Measurements from ENCODE around the gene MDP1. TPM values are rescaled to one million over a fixed set of nuclear protein-coding genes. Genes with fewer than 3 reads are reported as not detected.
A peak's percentile ranks its signal among the peaks of the same experiment; 100 is the strongest.

Gene MDP1
- total RNA-seq (ENCODE audit: low replicate concordance): 11.8 and 23.2 TPM in 2 replicates

DNA sequence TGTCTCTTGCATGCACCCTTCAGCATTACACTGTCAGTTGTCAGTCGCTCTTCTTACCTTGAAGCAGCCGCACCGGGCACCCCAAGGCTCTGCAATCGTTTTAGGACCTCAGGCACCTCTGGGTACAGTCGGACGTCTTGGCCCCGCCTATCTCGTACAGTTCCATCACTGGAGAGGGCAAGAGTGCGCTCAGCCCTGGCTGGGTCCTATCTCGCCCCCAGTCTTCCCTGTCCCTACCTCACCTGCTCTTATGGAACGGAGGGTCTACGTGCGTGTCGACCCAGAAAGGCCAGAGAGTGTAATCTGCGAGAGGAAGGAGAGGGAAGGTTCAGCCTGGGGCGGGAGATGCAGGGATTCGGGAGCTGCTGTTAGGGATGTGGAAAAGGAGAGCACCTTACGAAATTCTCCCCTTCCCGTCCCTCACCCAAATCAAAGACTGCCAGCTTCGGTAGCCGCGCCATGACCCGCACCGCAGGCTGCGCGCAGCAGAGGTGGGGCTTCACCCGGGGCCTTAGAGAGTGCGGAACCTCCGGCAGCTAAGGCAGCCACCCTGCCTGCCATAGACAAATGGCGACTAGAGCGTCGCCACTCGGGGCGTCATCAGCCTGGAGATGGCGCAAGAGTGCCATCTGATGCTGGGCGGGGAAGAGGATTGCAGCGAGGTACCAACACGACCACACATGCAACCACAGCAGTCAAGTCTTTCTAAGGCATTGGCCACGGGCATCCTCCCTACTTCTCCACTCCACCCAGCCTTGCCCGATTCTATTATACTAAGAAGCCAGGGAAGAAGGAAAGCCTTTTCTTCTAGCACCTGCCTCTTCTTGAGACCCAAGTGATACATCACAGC lies at the start of gene MDP1:
MDP1 (minus strand) TSS at position 572 of the 850 bp plus-strand sequence; CDS start at position 461, 111 bp downstream.
- peak; percentile 81 for DNase-seq (ENCODE audit: low read depth)
- peak within 1 kb of the TSS; percentile 88 for H3K4me3 ChIP-seq (ENCODE audit: low read depth, low read length)
- TF ChIP-seq, protein P1, sequence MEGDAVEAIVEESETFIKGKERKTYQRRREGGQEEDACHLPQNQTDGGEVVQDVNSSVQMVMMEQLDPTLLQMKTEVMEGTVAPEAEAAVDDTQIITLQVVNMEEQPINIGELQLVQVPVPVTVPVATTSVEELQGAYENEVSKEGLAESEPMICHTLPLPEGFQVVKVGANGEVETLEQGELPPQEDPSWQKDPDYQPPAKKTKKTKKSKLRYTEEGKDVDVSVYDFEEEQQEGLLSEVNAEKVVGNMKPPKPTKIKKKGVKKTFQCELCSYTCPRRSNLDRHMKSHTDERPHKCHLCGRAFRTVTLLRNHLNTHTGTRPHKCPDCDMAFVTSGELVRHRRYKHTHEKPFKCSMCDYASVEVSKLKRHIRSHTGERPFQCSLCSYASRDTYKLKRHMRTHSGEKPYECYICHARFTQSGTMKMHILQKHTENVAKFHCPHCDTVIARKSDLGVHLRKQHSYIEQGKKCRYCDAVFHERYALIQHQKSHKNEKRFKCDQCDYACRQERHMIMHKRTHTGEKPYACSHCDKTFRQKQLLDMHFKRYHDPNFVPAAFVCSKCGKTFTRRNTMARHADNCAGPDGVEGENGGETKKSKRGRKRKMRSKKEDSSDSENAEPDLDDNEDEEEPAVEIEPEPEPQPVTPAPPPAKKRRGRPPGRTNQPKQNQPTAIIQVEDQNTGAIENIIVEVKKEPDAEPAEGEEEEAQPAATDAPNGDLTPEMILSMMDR (IDR thresholded peaks at IDR 0.05; ENCODE audit: insufficient read depth, low read length): peak; percentile 15

DNA sequence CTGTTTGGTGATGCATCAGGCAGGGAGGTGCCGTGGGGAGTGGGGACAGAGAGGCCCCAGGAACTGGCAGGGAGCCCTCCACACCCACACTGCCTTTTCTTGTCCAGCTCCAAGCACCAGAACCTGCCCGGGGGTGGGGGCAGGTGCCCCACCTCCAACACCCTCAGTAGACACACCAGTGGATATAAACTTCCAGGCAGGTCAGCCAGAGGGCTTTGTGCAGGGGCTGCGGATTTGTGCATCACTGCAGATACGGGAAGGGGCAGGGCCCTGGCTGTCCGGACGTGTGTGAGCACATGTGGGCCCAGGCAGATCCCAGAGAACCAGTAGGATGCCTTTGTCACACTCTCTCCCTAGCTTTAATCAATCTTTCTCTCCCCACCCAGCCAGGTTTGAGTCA lies 48.4 kb upstream of the MDP1 start:
- H3K4me3 ChIP-seq (ENCODE audit: low read depth, low read length): no peak overlapping the region
- peak; percentile 30 for DNase-seq (ENCODE audit: low read depth)
- TF ChIP-seq, protein P1 (IDR thresholded peaks at IDR 0.05; ENCODE audit: insufficient read depth, low read length): no peak

DNA sequence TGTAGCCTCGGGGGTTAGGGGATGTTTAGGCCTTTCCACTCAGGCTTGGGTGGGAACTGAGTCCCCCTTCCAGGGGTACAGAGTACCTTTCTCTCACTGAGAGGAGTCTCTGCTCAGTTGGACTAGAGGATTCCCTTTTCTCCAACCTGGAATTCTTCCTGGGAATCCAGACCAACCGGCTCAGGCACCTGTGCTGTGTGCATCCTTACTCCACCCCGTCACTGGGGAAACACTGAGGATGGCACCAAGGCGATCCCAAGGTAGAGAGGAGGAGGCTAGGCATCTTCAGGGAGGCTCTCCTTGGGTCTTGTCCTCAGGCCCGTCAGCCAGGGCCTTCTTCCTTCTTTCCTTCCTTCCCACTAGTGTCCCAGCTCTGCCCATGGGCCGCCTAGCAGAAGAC lies 48.0 kb upstream of the MDP1 start:
- no peak overlapping the region for H3K4me3 ChIP-seq (ENCODE audit: low read depth, low read length)
- TF ChIP-seq, protein P1 (IDR thresholded peaks at IDR 0.05; ENCODE audit: insufficient read depth, low read length): no peak
- DNase-seq (ENCODE audit: low read depth): no peak

DNA sequence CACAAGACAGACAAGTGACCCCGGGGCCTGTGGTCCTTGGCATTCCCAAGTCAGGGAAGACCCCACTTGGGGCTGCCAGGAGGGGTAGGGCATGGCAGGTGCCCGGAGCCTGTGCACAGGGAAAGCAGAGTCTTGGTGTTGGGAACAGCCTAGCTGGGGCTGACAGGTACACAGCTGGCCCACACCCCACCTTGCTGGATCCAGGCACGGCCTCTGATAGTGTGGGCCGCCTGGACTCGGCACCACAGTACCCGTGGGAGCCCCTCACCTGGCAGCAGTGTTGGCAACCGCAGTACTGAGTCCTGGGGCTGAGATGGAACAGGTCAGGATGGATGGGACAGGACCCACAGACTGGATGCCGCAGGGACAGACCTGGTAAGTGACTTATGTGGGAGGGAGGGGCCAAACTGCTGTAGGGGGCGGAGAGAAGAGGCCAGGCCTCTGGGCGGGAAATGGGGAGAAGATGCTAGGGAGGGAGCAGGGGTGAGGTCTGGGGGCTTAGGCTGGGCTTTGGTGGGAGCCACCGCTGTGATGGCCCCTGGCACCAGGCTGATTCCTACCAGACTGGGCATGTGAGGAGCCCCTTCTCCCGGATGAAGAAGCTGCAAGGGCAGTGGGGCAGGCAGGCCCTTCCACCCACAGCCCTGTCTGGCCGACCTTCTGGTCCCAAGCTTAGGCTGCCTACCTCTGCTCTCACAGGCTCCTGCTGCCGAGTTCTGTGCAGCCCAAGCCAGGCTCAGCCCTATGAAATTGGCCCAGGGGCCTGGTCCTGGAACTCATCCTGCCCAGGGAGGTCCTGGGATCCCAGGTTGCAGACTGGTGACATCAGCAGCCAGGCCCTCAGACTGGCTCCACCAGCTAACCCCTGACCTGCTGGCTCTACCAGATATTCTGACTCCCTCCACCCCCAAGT lies 47.2 kb upstream of the MDP1 start, which contains the start of gene TGM1:
TGM1 (minus strand) TSS at position 357 of the 913 bp plus-strand sequence. CDS start 825 bp downstream, outside the sequence.
- DNase-seq (ENCODE audit: low read depth): no peak
- TF ChIP-seq, protein P1 (IDR thresholded peaks at IDR 0.05; ENCODE audit: insufficient read depth, low read length): no peak

DNA sequence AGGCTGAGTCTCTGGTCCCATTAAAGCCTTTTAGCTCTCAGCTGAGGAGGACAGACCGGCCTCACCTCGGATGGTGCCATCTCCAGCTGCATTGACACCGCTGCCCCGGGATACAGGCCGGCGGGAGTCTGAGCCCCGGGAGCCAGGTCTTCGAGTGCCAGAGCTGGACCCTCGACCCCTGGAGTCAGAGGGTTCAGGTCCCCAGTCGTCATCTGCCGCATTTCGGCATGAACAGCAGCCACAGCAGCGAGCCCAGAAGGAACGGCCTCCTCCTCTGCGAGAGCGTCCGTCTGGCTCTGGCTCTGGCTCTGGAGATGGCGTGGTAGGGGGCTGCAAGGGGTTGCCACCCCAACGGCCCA lies 46.1 kb upstream of the MDP1 start:
- no peak for DNase-seq (ENCODE audit: low read depth)
- H3K4me3 ChIP-seq (ENCODE audit: low read depth, low read length): no peak overlapping the region
- TF ChIP-seq, protein P1 (IDR thresholded peaks at IDR 0.05; ENCODE audit: insufficient read depth, low read length): no peak

More for the DNA sequence above, 47.2 kb upstream of the MDP1 start, which contains the start of gene TGM1:
- no peak within 1 kb of the TSS for H3K4me3 ChIP-seq (ENCODE audit: low read depth, low read length)

DNA sequence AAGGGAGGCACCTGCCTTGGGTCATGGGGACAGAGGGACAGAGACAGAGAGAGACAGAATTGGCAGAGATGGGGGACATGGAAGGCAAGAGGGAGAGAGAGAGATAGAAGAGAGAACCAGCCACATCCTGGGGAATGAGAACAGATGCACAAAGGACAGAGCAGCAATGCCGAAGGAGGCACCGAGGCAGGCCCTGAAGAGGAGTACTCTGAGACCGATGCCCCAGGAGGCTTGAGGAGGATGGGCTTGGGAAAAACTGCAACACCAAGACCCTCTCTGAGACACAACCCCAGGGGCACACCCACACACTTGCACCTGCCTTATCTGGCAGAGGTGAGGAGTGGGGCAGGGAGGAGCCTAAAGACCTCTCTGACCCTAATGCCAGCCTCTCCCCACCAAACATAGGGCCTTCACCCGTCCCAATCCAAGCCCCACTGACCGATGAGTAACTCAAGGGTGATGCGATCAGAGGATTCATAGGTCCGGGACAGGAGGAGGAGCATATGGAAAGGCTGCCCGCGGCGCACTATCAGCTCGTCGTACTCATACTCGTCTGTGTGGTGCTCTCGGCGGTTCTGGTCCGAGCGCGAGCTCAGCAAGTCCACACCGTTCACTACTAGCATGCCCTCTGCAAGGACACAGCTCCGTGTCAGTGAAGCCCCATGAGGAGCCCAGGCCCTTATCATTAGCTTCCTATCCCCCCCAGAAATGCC lies 45.5 kb upstream of the MDP1 start:
- TF ChIP-seq, protein P1 (IDR thresholded peaks at IDR 0.05; ENCODE audit: insufficient read depth, low read length): no peak
- H3K4me3 ChIP-seq (ENCODE audit: low read depth, low read length): no peak overlapping the region
- DNase-seq (ENCODE audit: low read depth): no peak
